GM18508 (cell line): ENCODE results near the gene GPR55.

Experiments used
- ATAC-seq: cut with Tn5 transposase; IDR thresholded peaks from one replicate; pipeline ENCODE4 v1.9.1; 2021; ENCODE audit warnings: moderate number of reproducible peaks; ENCODE audit not compliant: insufficient read depth, unreplicated experiment

Gene GPR55

GRCh38 chr2:230871361-230872150, 53.5 kb downstream of the GPR55 start:
- no peak for ATAC-seq

- ATAC-seq, result no peak
Observed at GRCh38 chr2:230870544-230871360, 54.3 kb downstream of the GPR55 start.

GRCh38 chr2:230869914-230870543, 55.0 kb downstream of the GPR55 start:
- ATAC-seq, result no peak

- ATAC-seq, result no peak
Observed at GRCh38 chr2:230868947-230869913, 55.8 kb downstream of the GPR55 start.

GRCh38 chr2:230868161-230868946, 56.7 kb downstream of the GPR55 start:
- no peak for ATAC-seq

GRCh38 chr2:230866756-230867523, 58.1 kb downstream of the GPR55 start:
- ATAC-seq, result no peak

- no peak for ATAC-seq
Observed at GRCh38 chr2:230865766-230866755, 59.0 kb downstream of the GPR55 start.

GRCh38 chr2:230865307-230865765, 59.7 kb downstream of the GPR55 start:
- no peak for ATAC-seq

GRCh38 chr2:230864605-230865306, 60.3 kb downstream of the GPR55 start, which contains the start of gene ITM2C:
ITM2C (plus strand) TSS chr2:230864942; CDS start chr2:230865026, 84 bp downstream.
- no peak for ATAC-seq

GRCh38 chr2:230864122-230864604, 60.9 kb downstream of the GPR55 start:
- ATAC-seq, result no peak

GRCh38 chr2:230863442-230864121, 61.5 kb downstream of the GPR55 start:
- no peak for ATAC-seq

- ATAC-seq, result no peak
Observed at GRCh38 chr2:230863031-230863430, 62.0 kb downstream of the GPR55 start.

- ATAC-seq, result no peak
Observed at GRCh38 chr2:230862292-230862691, 62.8 kb downstream of the GPR55 start.

GRCh38 chr2:230861552-230862255, 63.3 kb downstream of the GPR55 start:
- no peak for ATAC-seq
